A673 (cell line): ENCODE data around the gene POLR2J.
"Not testable (repeated sequence)": the region's sequence is repeated elsewhere in the genome, so short reads cannot be mapped to it uniquely, and the experiment has no call there.

Source experiments
- EZH2 ChIP-seq: fragments of 200-600 bp; sonication (generic); IDR thresholded peaks from 2 replicates; pipeline ENCODE4 v1.6.1; 2017; ENCODE audit warnings: borderline replicate concordance, low read depth, mild to moderate bottlenecking, mixed read lengths, antibody characterized with exemption, low read length; ENCODE audit not compliant: poor library complexity, severe bottlenecking
- TF ChIP-seq, protein P1 (sequence below): fragments of 300-800, 200-600 bp; sonication (generic); conservative IDR thresholded peaks from 2 replicates; pipeline ENCODE4 v1.5.1; 2017; ENCODE audit warnings: low read depth, mild to moderate bottlenecking, antibody characterized with exemption, low read length, moderate library complexity, mixed read lengths

DNA sequence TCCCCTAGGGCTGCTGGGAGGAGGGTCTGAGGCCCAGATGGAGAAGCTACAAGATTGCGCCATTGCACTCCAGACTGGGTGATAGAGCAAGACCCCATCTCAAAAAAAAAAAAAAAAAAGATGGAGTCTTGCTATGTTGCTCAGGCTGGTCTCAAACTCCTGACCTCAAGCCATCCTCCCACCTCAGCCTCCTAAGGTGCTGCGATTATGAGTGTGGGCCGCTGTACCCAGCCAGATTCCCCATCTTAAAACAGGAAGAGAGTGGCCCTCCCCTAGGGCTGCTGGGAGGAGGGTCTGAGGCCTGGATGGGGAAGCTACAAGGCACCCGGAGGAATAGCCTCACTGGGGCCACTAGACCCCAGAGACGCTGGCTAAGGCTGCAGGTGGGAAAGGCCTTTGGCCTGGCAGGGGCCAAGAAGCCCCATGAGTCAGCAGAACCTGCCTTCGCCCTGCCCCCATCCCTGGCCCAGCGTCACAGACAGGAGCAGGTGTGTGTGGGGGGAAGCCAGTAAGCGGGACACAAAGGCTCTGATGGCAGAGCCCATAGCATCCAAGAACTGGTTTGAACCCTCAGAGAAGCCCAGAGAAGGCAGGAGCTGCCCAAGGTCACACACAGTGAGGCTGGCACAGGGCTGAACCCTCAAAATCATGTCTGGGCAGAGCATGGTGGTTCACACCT lies 28.8 kb upstream of the POLR2J start:
- TF ChIP-seq, protein P1, sequence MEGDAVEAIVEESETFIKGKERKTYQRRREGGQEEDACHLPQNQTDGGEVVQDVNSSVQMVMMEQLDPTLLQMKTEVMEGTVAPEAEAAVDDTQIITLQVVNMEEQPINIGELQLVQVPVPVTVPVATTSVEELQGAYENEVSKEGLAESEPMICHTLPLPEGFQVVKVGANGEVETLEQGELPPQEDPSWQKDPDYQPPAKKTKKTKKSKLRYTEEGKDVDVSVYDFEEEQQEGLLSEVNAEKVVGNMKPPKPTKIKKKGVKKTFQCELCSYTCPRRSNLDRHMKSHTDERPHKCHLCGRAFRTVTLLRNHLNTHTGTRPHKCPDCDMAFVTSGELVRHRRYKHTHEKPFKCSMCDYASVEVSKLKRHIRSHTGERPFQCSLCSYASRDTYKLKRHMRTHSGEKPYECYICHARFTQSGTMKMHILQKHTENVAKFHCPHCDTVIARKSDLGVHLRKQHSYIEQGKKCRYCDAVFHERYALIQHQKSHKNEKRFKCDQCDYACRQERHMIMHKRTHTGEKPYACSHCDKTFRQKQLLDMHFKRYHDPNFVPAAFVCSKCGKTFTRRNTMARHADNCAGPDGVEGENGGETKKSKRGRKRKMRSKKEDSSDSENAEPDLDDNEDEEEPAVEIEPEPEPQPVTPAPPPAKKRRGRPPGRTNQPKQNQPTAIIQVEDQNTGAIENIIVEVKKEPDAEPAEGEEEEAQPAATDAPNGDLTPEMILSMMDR: not testable (repeated sequence)
- not testable (repeated sequence) for TF ChIP-seq EZH2
